GM10266 (cell line): Measurements from ENCODE around the gene EBNA1BP2.
"Not testable (repeated sequence)": the region's sequence is repeated elsewhere in the genome, so short reads cannot be mapped to it uniquely, and the experiment has no call there.

ENCODE experiments used
- DNase-seq: peaks from one replicate; pipeline ENCODE4 v3.0.0; 2012; ENCODE audit errors: extremely low spot score
- CTCF ChIP-seq: IDR thresholded peaks from 2 replicates; pipeline ENCODE4 v1.5.1; 2012; ENCODE audit warnings: mild to moderate bottlenecking, low read depth; ENCODE audit not compliant: control insufficient read depth, insufficient read depth; ENCODE audit errors: missing control alignments

The EBNA1BP2 gene

GRCh38 chr1:43121256-43121900, 50.7 kb downstream of the EBNA1BP2 start:
- DNase-seq = no peak
- TF ChIP-seq CTCF = no peak

DNA sequence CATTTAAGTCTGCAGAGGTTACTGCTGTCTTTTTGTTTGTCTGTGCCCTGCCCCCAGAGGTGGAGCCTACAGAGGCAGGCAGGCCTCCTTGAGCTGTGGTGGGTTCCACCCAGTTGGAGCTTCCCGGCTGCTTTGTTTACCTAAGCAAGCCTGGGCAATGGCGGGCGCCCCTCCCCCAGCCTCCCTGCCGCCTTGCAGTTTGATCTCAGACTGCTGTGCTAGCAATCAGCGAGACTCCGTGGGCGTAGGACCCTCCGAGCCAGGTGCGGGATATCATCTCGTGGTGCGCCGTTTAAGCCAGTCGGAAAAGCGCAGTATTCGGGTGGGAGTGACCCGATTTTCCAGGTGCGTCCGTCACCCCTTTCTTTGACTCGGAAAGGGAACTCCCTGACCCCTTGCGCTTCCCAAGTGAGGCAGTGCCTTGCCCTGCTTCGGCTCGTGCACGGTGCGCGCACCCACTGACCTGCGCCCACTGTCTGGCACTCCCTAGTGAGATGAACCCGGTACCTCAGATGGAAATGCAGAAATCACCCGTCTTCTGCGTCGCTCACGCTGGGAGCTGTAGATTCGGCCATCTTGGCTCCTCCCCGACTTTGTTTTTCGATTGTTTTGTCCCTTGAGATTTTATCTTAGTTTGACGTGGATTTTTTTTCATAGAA, 52.0 kb downstream of the EBNA1BP2 start:
- not testable (repeated sequence) for DNase-seq
